Stomach (tissue), 9 donors: Measurements from ENCODE around the gene CFAP46. TPM values are rescaled to one million over a fixed set of nuclear protein-coding genes. Genes with fewer than 3 reads are reported as not detected.

Source experiments
- DNase-seq, 2 donors: peaks; one replicate each; pipeline versions ENCODE4 v3.0.0 to v3.0.0-alpha.2; 2013 to 2019
- H3K27ac ChIP-seq, 5 donors: fragments of 200-600 bp in 4 of 5; sonication (generic) in 4 of 5; one replicate each; pipeline ENCODE4 v1.5.1; 2013 to 2019; ENCODE audit warnings: mild to moderate bottlenecking in 1 of 5, moderate library complexity in 1 of 5
- H3K27me3 ChIP-seq, 3 donors: fragments of 200-600 bp; sonication (generic); one replicate each; pipeline ENCODE4 v1.5.1; 2017 to 2019; ENCODE audit warnings: mixed run types in 1 of 3
- H3K36me3 ChIP-seq, 4 donors: fragments of 200-600 bp; sonication (generic); 1 replicate in 3 of 4; 2 replicates in 1 of 4; pipeline ENCODE4 v1.5.1; 2016 to 2019
- H3K4me1 ChIP-seq, 4 donors: fragments of 200-600 bp; sonication (generic); one replicate each; pipeline ENCODE4 v1.5.1; 2016 to 2019
- H3K4me3 ChIP-seq, 4 donors: fragments of 200-600 bp; sonication (generic) in 3 of 4; one replicate each; pipeline ENCODE4 v1.5.1; 2016 to 2019; ENCODE audit warnings: mild to moderate bottlenecking in 1 of 4
- H3K9me3 ChIP-seq, 4 donors: fragments of 200-600 bp; sonication (generic); one replicate each; pipeline ENCODE4 v1.5.1; 2016 to 2019
- EP300 ChIP-seq: sonication (generic); formaldehyde crosslinking; IDR thresholded peaks from one replicate; pipeline ENCODE4 v1.6.1; 2017; ENCODE audit warnings: antibody characterized with exemption
- POLR2A ChIP-seq, 4 donors: fragments of 450-650 bp; IDR thresholded peaks; one replicate each; pipeline ENCODE4 v1.6.1; 2016; ENCODE audit warnings: antibody characterized with exemption in 4 of 4, control low read depth in 2 of 4, mild to moderate bottlenecking in 1 of 4, moderate library complexity in 1 of 4
- POLR2AphosphoS5 ChIP-seq, 3 donors: sonication (generic); formaldehyde crosslinking; IDR thresholded peaks; one replicate each; pipeline ENCODE4 v1.6.1; 2016; ENCODE audit warnings: antibody characterized with exemption in 3 of 3
- WGBS, 5 donors: extraction: QIAGEN DNeasy Blood & Tissue Kit in 3 of 5; methylation state at CpG; one replicate each; pipeline versions ENCODE4 v1.1.5 to v1.1.7; 2013 to 2018; 5-methylcytosine and 5-hydroxymethylcytosine counted together
- intact Hi-C: fragments of 100-400 bp; cut with DNase I; formaldehyde crosslinking; loops from one replicate; pipeline ENCODE4 v1.15.1; 2023; ENCODE audit warnings: low total_unique reads
- polyA plus RNA-seq, 3 donors: library from polyadenylated mRNA; stranded (reverse); fragments of 200-250 nt; gene quantifications; one replicate each; pipeline ENCODE4 v1.2.3, GENCODE V29; 2013
- total RNA-seq, 5 donors: library from RNA; depleted of rRNA; stranded (reverse); fragments of >200 nt; gene quantifications; one replicate each; pipeline versions ENCODE4 v1.1.0 to v1.2.3, GENCODE V29; 2014 to 2016
- TF ChIP-seq, protein P1 (sequence below), 7 experiments: fragments of 450-650 bp in 4 of 7; fragments of 200-600 bp in 3 of 7; sonication (generic) in 3 of 7; IDR thresholded peaks; one replicate each; pipeline ENCODE4 v1.5.1; 2016 to 2019; ENCODE audit warnings: antibody characterized with exemption in 7 of 7, control low read depth in 2 of 7, mild to moderate bottlenecking in 1 of 7
- donor health status: healthy with polysubstance abuse.
- donor health status: Bipolar disorder and iron deficiency.
- donor health status: healthy.

Gene CFAP46
- total and polyA plus RNA-seq, 8 donors: under 0.01 to 5.8 (median 1.8) TPM; not detected in 1

GRCh38 chr10:132835848-132836233, 106.5 kb downstream of the CFAP46 start:
- Histone ChIP-seq H3K27me3 (peaks cover 5 to 62% (median 35%) of the 10 kb centered on the region in 3 donors), H3K9me3 (no peaks in the 10 kb centered on the region)

GRCh38 chr10:132834891-132835847, 107.2 kb downstream of the CFAP46 start:
- no peaks in the 10 kb centered on the region for H3K36me3 ChIP-seq
- WGBS, 5 donors: 76 to 88% (median 80%) methylated on average over 15 to 25 of the region's 25 CpGs
- H3K9me3 ChIP-seq: no peaks in the 10 kb centered on the region
- peaks cover 5 to 62% (median 35%) of the 10 kb centered on the region in 3 donors for H3K27me3 ChIP-seq
- no peak for DNase-seq
- intact Hi-C loops: no loop called here
- no peak overlapping the region for H3K4me3 ChIP-seq
- TF ChIP-seq POLR2AphosphoS5 (IDR thresholded peaks at IDR 0.05) (no peak), EP300 (no peak), POLR2A (IDR thresholded peaks at IDR 0.05) (no peak)
- TF ChIP-seq, protein P1, sequence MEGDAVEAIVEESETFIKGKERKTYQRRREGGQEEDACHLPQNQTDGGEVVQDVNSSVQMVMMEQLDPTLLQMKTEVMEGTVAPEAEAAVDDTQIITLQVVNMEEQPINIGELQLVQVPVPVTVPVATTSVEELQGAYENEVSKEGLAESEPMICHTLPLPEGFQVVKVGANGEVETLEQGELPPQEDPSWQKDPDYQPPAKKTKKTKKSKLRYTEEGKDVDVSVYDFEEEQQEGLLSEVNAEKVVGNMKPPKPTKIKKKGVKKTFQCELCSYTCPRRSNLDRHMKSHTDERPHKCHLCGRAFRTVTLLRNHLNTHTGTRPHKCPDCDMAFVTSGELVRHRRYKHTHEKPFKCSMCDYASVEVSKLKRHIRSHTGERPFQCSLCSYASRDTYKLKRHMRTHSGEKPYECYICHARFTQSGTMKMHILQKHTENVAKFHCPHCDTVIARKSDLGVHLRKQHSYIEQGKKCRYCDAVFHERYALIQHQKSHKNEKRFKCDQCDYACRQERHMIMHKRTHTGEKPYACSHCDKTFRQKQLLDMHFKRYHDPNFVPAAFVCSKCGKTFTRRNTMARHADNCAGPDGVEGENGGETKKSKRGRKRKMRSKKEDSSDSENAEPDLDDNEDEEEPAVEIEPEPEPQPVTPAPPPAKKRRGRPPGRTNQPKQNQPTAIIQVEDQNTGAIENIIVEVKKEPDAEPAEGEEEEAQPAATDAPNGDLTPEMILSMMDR (IDR thresholded peaks at IDR 0.05): no peak
- peaks cover 9 to 12% (median 11%) of the 10 kb centered on the region in 4 donors for H3K4me1 ChIP-seq
- H3K27ac ChIP-seq: no peak overlapping the region

More at GRCh38 chr10:132835848-132836233, 106.5 kb downstream of the CFAP46 start:
- DNase-seq: no peak
- Histone ChIP-seq H3K36me3 (no peaks in the 10 kb centered on the region), H3K27ac (no peak overlapping the region), H3K4me1 (peaks cover 9 to 12% (median 11%) of the 10 kb centered on the region in 4 donors), H3K4me3 (peak overlapping the region in 1 of 4 donors; percentile 6)
- intact Hi-C loops: no loop called here
- WGBS, 5 donors: 33 to 56% (median 50%) methylated on average over 5 to 16 of the region's 18 CpGs
- TF ChIP-seq, protein P1 (IDR thresholded peaks at IDR 0.05): no peak
- TF ChIP-seq EP300: no peak
- TF ChIP-seq POLR2AphosphoS5 (IDR thresholded peaks at IDR 0.05): no peak
- no peak for TF ChIP-seq POLR2A (IDR thresholded peaks at IDR 0.05)

DNA sequence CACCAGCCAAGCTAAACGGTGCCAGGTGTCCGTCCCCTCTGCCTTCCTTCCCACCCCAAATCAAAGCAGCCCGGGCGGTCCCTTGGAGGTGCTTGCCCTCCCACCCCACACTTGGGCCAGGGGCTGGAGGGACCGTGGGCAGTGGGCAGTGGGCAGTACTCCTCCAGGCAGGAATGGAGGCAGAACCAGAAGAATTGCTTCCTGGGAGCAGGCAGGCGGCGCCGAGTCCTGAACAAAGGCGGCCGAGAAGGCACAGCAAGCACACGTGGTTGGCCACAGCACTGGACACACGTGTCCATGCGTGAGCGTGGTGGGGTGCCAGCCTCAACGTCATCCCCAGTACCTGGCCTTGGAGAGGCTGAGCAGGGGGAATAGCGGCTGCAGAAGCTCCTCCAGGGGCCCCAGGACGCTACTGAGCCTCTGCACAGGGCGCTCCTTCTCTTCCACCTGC, 108.0 kb downstream of the CFAP46 start:
- TF ChIP-seq, protein P1 (IDR thresholded peaks at IDR 0.05): no peak
- no peak for TF ChIP-seq POLR2AphosphoS5 (IDR thresholded peaks at IDR 0.05)
- no peak for TF ChIP-seq POLR2A (IDR thresholded peaks at IDR 0.05)
- no peak for TF ChIP-seq EP300
- no peaks in the 10 kb centered on the region for H3K9me3 ChIP-seq
- peaks cover 5 to 60% (median 35%) of the 10 kb centered on the region in 3 donors for H3K27me3 ChIP-seq
- no peak overlapping the region for H3K4me3 ChIP-seq
- no peak for DNase-seq
- peaks cover 9 to 12% (median 11%) of the 10 kb centered on the region in 4 donors for H3K4me1 ChIP-seq
- intact Hi-C loops: no loop called here
- no peak overlapping the region for H3K27ac ChIP-seq
- H3K36me3 ChIP-seq: no peaks in the 10 kb centered on the region
- WGBS, 5 donors: 83 to 91% (median 87%) methylated on average over 15 to 18 of the region's 18 CpGs

DNA sequence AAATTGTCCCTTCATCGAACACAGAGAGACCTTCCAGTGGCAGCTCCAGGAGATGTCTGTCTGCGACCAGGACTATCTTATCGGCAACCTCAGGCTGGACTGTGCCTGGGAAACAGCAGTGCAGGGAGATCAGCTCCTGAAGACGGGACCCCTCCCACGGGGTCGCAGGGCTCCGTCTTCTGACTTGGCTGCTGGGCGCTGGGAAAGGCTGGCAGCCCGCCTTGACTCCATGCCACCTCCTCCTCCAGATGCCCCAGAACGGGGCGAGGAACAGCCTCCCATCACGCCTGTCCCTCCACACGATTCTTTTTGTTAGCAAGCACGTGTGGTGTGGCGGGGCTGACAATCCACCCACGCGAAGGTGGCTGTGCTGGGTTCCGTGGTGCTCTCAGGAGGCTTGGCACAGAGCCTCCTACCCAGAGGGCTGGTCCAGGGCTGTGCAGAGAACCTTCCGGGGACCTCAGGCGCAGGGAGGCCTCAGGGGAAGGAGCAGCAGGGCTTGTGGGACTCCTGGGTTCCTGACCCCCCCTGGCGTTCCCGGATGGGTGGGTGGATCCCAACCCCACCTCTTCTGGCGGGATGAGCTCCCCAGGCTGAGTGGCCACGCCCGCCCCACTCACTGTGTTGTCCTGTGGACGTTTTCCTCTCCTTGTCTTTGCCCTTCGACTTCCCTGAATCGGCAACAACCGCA, 108.8 kb downstream of the CFAP46 start:
- H3K27me3 ChIP-seq: peaks cover 5 to 53% (median 35%) of the 10 kb centered on the region in 3 donors
- no peak overlapping the region for H3K27ac ChIP-seq
- intact Hi-C loops: no loop called here
- 49 to 68% (median 57%) methylated on average over 26 to 29 of the region's 29 CpGs for WGBS, 5 donors
- H3K36me3 ChIP-seq: no peaks in the 10 kb centered on the region
- peaks cover 9 to 12% (median 11%) of the 10 kb centered on the region in 4 donors for H3K4me1 ChIP-seq
- no peak for DNase-seq
- H3K4me3 ChIP-seq: no peak overlapping the region
- TF ChIP-seq, protein P1 (IDR thresholded peaks at IDR 0.05): no peak
- TF ChIP-seq POLR2A (IDR thresholded peaks at IDR 0.05) (no peak), EP300 (no peak), POLR2AphosphoS5 (IDR thresholded peaks at IDR 0.05) (no peak)
- no peaks in the 10 kb centered on the region for H3K9me3 ChIP-seq
